GM12873 (cell line): ENCODE results near the gene INSRR.

Source experiments
- TF ChIP-seq, protein P1 (sequence below): IDR thresholded peaks from 2 replicates; pipeline ENCODE4 v1.5.1; 2012; ENCODE audit warnings: low read depth, mild to moderate bottlenecking, moderate library complexity, low read length, control low read depth; ENCODE audit not compliant: insufficient read depth; ENCODE audit errors: missing control alignments

INSRR gene

GRCh38 chr1:156848461-156849150, 10.3 kb downstream of the INSRR start:
- TF ChIP-seq, protein P1, sequence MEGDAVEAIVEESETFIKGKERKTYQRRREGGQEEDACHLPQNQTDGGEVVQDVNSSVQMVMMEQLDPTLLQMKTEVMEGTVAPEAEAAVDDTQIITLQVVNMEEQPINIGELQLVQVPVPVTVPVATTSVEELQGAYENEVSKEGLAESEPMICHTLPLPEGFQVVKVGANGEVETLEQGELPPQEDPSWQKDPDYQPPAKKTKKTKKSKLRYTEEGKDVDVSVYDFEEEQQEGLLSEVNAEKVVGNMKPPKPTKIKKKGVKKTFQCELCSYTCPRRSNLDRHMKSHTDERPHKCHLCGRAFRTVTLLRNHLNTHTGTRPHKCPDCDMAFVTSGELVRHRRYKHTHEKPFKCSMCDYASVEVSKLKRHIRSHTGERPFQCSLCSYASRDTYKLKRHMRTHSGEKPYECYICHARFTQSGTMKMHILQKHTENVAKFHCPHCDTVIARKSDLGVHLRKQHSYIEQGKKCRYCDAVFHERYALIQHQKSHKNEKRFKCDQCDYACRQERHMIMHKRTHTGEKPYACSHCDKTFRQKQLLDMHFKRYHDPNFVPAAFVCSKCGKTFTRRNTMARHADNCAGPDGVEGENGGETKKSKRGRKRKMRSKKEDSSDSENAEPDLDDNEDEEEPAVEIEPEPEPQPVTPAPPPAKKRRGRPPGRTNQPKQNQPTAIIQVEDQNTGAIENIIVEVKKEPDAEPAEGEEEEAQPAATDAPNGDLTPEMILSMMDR: no peak

- TF ChIP-seq, protein P1: no peak
Measured at GRCh38 chr1:156847591-156848460, 11.1 kb downstream of the INSRR start.

DNA sequence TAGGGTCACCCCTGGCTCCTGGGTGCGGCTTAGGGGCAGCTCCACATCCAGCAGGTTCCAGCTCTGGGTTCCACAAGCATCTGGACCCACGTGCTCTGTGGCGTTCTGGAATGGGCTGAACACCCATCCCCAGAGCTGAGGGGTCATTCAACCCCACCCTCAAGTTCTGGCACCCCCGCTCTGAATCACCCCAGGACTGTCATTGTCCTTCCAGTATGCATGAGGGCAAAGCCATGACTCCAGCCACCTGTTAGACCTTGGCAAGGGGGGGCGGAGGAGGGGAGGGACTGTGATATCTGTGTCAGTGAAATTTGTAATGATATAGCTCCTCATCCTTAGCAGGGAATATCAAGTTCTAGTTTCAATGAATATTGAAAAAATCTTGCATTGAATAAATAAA, 12.3 kb downstream of the INSRR start:
- TF ChIP-seq, protein P1: no peak

DNA sequence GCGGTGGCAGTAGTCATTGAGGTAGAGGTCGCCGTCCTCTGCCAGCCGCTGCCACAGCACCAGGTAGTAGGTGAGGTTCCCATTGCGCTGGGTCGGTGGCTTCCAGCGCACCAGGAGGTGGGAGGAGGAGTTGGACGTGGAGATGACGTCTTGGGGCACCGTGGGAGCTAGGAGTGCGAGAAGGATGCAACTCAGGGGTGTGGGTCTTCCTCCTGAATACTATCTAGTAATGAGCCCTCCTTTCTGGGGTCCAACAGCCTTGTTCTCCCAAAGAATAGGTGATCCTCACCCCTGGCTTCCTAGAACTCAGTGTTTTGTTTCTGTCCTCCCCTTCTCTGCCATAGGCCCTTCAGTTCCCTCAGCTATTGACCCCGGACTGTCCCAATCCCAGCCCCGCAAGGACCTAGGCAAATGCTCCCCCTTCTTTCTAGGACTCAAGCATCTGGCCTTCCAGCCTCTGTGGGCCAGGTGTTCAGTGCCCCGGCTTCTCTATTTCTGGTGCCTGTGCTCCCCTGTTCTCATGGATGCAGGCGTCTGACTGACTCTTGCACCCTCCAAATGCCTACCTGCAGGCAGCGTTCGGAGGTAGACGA, 12.9 kb downstream of the INSRR start:
- TF ChIP-seq, protein P1: no peak

DNA sequence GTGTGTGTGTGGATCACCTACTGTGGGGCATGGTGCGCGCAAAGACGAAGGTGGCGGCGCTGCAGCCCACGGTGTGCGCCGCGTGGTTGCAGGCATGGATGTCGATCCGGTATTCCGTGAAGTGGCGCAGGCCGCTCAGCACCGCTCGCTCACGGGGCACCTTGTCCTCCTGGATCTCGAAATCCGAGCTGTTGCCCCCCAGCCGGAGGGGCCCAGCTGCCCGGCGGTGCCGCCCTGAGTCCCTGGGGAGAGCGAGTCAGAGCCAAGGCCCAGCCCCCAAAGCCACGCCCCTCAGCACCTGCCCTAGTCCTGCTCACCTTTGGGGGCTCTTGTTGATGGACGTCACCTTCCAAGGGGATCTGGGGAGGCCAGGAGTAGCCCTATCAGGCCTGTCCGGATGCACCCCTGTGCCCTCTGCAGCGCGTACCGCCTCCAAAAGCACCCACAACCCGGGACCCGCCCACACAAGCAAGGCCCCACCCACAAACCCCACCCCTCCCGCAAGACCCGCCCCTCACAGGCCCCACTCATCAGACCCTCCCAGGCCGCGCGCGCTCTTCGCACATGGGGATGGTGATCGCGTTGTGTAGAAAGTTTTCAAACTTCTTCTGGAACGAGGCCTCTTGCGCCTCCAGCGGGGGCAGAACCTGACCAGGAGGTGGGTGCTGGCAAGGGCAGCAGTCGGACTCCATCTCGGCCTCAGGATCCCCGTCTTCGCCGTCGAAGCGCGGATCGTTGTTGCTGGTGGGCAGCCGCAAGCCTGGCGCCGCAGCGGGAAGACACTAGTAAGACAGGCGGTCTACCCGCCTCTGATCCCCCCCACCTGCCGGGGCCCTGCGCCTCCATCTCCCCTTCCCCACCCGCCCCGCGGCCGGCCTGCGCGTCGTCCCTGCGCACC, 13.6 kb downstream of the INSRR start:
- TF ChIP-seq, protein P1: no peak

DNA sequence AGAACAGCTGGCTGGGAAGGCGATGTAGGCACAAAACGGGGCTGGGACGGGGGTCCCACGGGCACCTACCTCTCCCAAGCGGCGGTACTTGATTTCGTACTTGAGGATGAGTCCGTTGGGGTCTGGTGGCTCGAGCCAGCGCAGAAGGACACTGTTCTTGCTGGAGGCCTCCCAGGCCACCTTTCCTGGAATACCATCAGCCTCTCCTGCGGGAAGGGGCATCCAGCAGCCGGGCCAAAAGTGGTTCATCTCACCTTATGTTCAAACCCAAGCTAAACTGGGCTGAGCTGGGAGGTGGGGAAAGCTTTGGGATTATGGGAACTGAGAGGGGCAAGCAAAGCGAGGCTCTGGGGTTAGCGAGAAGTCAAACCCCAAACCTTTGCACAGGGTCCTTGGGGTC, 14.3 kb downstream of the INSRR start:
- TF ChIP-seq, protein P1: no peak

GRCh38 chr1:156844102-156844501, 14.8 kb downstream of the INSRR start:
- TF ChIP-seq, protein P1: no peak
